GM23338 (cell line): ENCODE results near the gene TGOLN2. TPM values are rescaled to one million over a fixed set of nuclear protein-coding genes. Genes with fewer than 3 reads are reported as not detected.
A peak's percentile ranks its signal among the peaks of the same experiment; 100 is the strongest.

Experiments used
- ATAC-seq: fragments of 200-7000 bp; cut with Tn5 transposase; 3 replicates; pipeline ENCODE4 v1.9.1; 2020
- DNase-seq: peaks from one replicate; pipeline ENCODE4 v3.0.0-alpha.2; 2015; ENCODE audit warnings: low spot score
- H2AFZ ChIP-seq: fragments of 200-600 bp; sonication (generic); 2 replicates; pipeline ENCODE4 v1.8.0; 2016; ENCODE audit warnings: antibody characterized with exemption, mild to moderate bottlenecking, moderate library complexity
- H3F3A ChIP-seq: fragments of 200-600 bp; sonication (generic); replicated peaks from 2 replicates; pipeline ENCODE4 v1.8.0; 2017; ENCODE audit warnings: antibody characterized with exemption, mixed run types, low read depth
- H3K27ac ChIP-seq: fragments of 200-600 bp; sonication (generic); 2 replicates; pipeline ENCODE4 v1.6.1; 2016; ENCODE audit warnings: low read depth
- H3K27me3 ChIP-seq: fragments of 200-600 bp; sonication (generic); 2 replicates; pipeline ENCODE4 v1.8.0; 2016; ENCODE audit warnings: mild to moderate bottlenecking, mixed run types, moderate library complexity; ENCODE audit not compliant: insufficient read depth
- H3K36me3 ChIP-seq: fragments of 200-600 bp; sonication (generic); 2 replicates; pipeline ENCODE4 v1.8.0; 2016; ENCODE audit warnings: mild to moderate bottlenecking; ENCODE audit not compliant: insufficient read depth
- H3K4me1 ChIP-seq: fragments of 200-600 bp; sonication (generic); 2 replicates; pipeline ENCODE4 v1.8.0; 2016; ENCODE audit warnings: mild to moderate bottlenecking, moderate library complexity; ENCODE audit not compliant: insufficient read depth
- H3K4me2 ChIP-seq: fragments of 200-600 bp; sonication (generic); 2 replicates; pipeline ENCODE4 v1.7.1; 2017; ENCODE audit warnings: mixed run types
- H3K4me3 ChIP-seq: fragments of 200-600 bp; sonication (generic); 2 replicates; pipeline ENCODE4 v1.6.1; 2016; ENCODE audit warnings: mixed run types
- H3K79me2 ChIP-seq: fragments of 200-600 bp; sonication (generic); replicated peaks from 2 replicates; pipeline ENCODE4 v1.8.0; 2017; ENCODE audit warnings: mild to moderate bottlenecking; ENCODE audit not compliant: insufficient read depth
- H3K9me2 ChIP-seq: fragments of 200-600 bp; sonication (generic); 2 replicates; pipeline ENCODE4 v1.8.0; 2017; ENCODE audit not compliant: insufficient read depth
- H4K20me1 ChIP-seq: fragments of 200-600 bp; sonication (generic); replicated peaks from 2 replicates; pipeline ENCODE4 v1.8.0; 2017; ENCODE audit warnings: mild to moderate bottlenecking; ENCODE audit not compliant: insufficient read depth
- H3K27ac Mint-ChIP-seq: 2 replicates; pipeline ENCODE4 v1.8.0; 2020; ENCODE audit warnings: inconsistent platforms, mild to moderate bottlenecking, moderate library complexity, mixed read lengths
- H3K27me3 Mint-ChIP-seq: 3 replicates; pipeline ENCODE4 v1.8.0; 2022; ENCODE audit warnings: low read depth, mild to moderate bottlenecking, moderate library complexity, mixed read lengths, inconsistent platforms; ENCODE audit not compliant: insufficient read depth, poor library complexity
- H3K36me3 Mint-ChIP-seq: 3 replicates; pipeline ENCODE4 v1.8.0; 2021; ENCODE audit warnings: low read depth, mild to moderate bottlenecking, inconsistent platforms, moderate library complexity, mixed read lengths
- H3K4me1 Mint-ChIP-seq: 3 replicates; pipeline ENCODE4 v1.8.0; 2020; ENCODE audit warnings: mild to moderate bottlenecking, inconsistent platforms, mixed read lengths
- H3K4me3 Mint-ChIP-seq: 3 replicates; pipeline ENCODE4 v1.8.0; 2021; ENCODE audit warnings: moderate library complexity, mild to moderate bottlenecking, inconsistent platforms, mixed read lengths
- H3K9me3 Mint-ChIP-seq: 3 replicates; pipeline ENCODE4 v1.8.0; 2020; ENCODE audit warnings: moderate library complexity, mild to moderate bottlenecking, inconsistent platforms, mixed read lengths
- CREB1 ChIP-seq: fragments of 250-450 bp; sonication (Bioruptor Pico); IDR thresholded peaks from 2 replicates; pipeline ENCODE4 v1.5.0; 2020; ENCODE audit warnings: low read depth, mild to moderate bottlenecking, moderate library complexity
- EZH2 ChIP-seq: fragments of 200-600 bp; sonication (generic); IDR thresholded peaks from one replicate; pipeline ENCODE4 v1.8.0; 2017; ENCODE audit warnings: antibody characterized with exemption, mild to moderate bottlenecking, low read depth; ENCODE audit not compliant: unreplicated experiment
- EZH2phosphoT487 ChIP-seq: fragments of 200-600 bp; sonication (generic); IDR thresholded peaks from one replicate; pipeline ENCODE4 v1.8.1; 2018; ENCODE audit warnings: antibody characterized with exemption; ENCODE audit not compliant: unreplicated experiment
- NANOG ChIP-seq: IDR thresholded peaks from 2 replicates; pipeline ENCODE4 v1.6.1; 2016; ENCODE audit warnings: antibody characterized with exemption, borderline replicate concordance
- POLR2AphosphoS5 ChIP-seq: IDR thresholded peaks from 2 replicates; pipeline ENCODE4 v1.6.1; 2016; ENCODE audit warnings: antibody characterized with exemption, low read depth
- polyA plus RNA-seq: library from polyadenylated mRNA; unstranded; fragments of >200 nt; fragmentation: Nextera tagmentation; extraction: Ambion mirVana; gene quantifications from 2 replicates; pipeline ENCODE4 v1.2.1, GENCODE V29; 2016
- total RNA-seq: library from RNA; depleted of rRNA; stranded (reverse); fragments of >200 nt; shearing (Covaris generic); gene quantifications from 2 replicates; pipeline ENCODE4 v1.2.3, GENCODE V29; 2014
- TF ChIP-seq, protein P1 (sequence below): IDR thresholded peaks from one replicate; pipeline ENCODE4 v1.6.1; 2018; ENCODE audit warnings: antibody characterized with exemption; ENCODE audit not compliant: unreplicated experiment
- TF ChIP-seq, protein P2 (sequence below), 2 experiments: fragments of 200-600 bp in 1 of 2; sonication (generic) in 1 of 2; conservative IDR thresholded peaks; 2 replicates each; pipeline versions ENCODE4 v1.5.1 to v1.6.1; 2016 to 2017; ENCODE audit warnings: antibody characterized with exemption in 2 of 2, low read depth in 2 of 2, mild to moderate bottlenecking in 2 of 2, moderate library complexity in 1 of 2
- TF ChIP-seq, protein P3 (sequence below): fragments of 250-450 bp; sonication (Bioruptor Pico); IDR thresholded peaks from 2 replicates; pipeline ENCODE4 v1.5.0; 2020; ENCODE audit warnings: mild to moderate bottlenecking, moderate library complexity

TGOLN2 gene
- total and polyA plus RNA-seq, 2 experiments from 2014 or later = 20.8 to 48.3 TPM

DNA sequence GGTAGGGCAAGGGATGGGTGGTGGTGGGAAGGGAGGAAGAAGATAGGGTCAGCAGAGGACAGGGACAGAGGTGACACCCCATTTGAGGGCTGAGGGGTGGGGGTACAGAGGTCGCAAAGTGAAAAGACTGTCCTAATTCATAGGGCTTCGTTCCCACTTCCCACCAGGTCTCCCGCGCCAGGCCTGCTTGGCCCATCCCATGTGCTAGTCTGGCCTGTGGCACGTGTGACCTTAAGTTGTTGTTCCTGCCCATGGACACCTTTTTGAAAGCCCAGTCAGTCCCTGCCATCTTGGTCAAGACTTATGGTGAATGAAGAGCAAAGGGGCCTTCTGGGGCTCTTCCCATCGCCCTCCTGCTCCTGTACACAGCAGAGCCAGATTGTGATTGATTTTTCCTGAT lies 46.2 kb downstream of the TGOLN2 start:
- Histone ChIP-seq H3K36me3 (0 out of 2 replicates have a peak, but pooled peaks cover 2% of the 10 kb centered on the region), H3K9me2 (no peaks in the 10 kb centered on the region), H4K20me1 (peaks cover 37% of the 10 kb centered on the region), H3K27me3 (no peaks in the 10 kb centered on the region), H2AFZ (no peak overlapping the region), H3K79me2 (peaks cover 63% of the 10 kb centered on the region), H3K4me1 (peaks cover 25% of the 10 kb centered on the region), H3K4me2 (no peak overlapping the region), H3F3A (peaks cover 17% of the 10 kb centered on the region; the same call in 1 of the 2 replicates), H3K4me3 (no peak overlapping the region), H3K27ac (0 out of 2 replicates have a peak overlapping the region, but pooled peaks have one; percentile 32)
- peaks cover 46% of the 10 kb centered on the region for H3K4me1 Mint-ChIP-seq
- DNase-seq (no peak), ATAC-seq (no peak)
- TF ChIP-seq POLR2AphosphoS5 = no peak
- no peak for TF ChIP-seq EZH2phosphoT487
- TF ChIP-seq, protein P1, sequence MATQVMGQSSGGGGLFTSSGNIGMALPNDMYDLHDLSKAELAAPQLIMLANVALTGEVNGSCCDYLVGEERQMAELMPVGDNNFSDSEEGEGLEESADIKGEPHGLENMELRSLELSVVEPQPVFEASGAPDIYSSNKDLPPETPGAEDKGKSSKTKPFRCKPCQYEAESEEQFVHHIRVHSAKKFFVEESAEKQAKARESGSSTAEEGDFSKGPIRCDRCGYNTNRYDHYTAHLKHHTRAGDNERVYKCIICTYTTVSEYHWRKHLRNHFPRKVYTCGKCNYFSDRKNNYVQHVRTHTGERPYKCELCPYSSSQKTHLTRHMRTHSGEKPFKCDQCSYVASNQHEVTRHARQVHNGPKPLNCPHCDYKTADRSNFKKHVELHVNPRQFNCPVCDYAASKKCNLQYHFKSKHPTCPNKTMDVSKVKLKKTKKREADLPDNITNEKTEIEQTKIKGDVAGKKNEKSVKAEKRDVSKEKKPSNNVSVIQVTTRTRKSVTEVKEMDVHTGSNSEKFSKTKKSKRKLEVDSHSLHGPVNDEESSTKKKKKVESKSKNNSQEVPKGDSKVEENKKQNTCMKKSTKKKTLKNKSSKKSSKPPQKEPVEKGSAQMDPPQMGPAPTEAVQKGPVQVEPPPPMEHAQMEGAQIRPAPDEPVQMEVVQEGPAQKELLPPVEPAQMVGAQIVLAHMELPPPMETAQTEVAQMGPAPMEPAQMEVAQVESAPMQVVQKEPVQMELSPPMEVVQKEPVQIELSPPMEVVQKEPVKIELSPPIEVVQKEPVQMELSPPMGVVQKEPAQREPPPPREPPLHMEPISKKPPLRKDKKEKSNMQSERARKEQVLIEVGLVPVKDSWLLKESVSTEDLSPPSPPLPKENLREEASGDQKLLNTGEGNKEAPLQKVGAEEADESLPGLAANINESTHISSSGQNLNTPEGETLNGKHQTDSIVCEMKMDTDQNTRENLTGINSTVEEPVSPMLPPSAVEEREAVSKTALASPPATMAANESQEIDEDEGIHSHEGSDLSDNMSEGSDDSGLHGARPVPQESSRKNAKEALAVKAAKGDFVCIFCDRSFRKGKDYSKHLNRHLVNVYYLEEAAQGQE = no peak
- TF ChIP-seq, protein P2, sequence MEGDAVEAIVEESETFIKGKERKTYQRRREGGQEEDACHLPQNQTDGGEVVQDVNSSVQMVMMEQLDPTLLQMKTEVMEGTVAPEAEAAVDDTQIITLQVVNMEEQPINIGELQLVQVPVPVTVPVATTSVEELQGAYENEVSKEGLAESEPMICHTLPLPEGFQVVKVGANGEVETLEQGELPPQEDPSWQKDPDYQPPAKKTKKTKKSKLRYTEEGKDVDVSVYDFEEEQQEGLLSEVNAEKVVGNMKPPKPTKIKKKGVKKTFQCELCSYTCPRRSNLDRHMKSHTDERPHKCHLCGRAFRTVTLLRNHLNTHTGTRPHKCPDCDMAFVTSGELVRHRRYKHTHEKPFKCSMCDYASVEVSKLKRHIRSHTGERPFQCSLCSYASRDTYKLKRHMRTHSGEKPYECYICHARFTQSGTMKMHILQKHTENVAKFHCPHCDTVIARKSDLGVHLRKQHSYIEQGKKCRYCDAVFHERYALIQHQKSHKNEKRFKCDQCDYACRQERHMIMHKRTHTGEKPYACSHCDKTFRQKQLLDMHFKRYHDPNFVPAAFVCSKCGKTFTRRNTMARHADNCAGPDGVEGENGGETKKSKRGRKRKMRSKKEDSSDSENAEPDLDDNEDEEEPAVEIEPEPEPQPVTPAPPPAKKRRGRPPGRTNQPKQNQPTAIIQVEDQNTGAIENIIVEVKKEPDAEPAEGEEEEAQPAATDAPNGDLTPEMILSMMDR (conservative IDR thresholded peaks at IDR 0.05; ENCODE audit: low read depth in 2 of 2) = no peak
- no peak for TF ChIP-seq CREB1
- no peak for TF ChIP-seq NANOG
- H3K27ac Mint-ChIP-seq = no peak overlapping the region
- H3K27me3 Mint-ChIP-seq = peaks cover 36% of the 10 kb centered on the region
- H3K9me3 Mint-ChIP-seq = no peaks in the 10 kb centered on the region
- H3K4me3 Mint-ChIP-seq = no peak overlapping the region; the same call in 2 of the 3 replicates
- H3K36me3 Mint-ChIP-seq = peaks cover 26% of the 10 kb centered on the region

DNA sequence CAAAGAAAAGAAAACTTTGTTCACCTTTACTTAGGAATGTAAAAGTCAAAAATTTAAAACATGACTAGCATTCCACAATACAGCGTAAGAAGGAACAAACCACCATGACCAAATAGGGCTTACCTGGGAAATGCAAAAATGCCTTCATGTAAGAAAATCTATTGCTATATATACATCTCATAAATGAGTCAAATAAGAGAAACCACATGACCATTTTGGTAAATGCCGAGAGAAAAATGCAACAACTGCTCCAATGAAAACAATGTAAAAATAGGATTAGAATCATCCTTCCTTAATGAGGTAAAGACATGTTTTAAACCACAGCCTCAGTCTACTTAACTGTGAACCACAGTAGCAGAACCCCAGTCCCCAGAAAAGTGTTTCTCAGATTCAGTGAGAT lies 49.4 kb downstream of the TGOLN2 start:
- H3K4me1 Mint-ChIP-seq = peaks cover 61% of the 10 kb centered on the region
- H3K4me3 Mint-ChIP-seq = no peak overlapping the region
- no peak overlapping the region for H3K27ac Mint-ChIP-seq
- H3K27me3 Mint-ChIP-seq = peaks cover 37% of the 10 kb centered on the region
- H3K79me2 ChIP-seq = peaks cover 83% of the 10 kb centered on the region
- ATAC-seq (no peak), DNase-seq (no peak)
- H3K36me3 Mint-ChIP-seq = peaks cover 18% of the 10 kb centered on the region
- no peaks in the 10 kb centered on the region for H3K9me2 ChIP-seq
- H3K27ac ChIP-seq = peak overlapping the region; percentile 79; the same call in 1 of the 2 replicates
- H3K27me3 ChIP-seq = no peaks in the 10 kb centered on the region
- no peak overlapping the region for H3K4me2 ChIP-seq
- H4K20me1 ChIP-seq = peaks cover 50% of the 10 kb centered on the region
- H3K9me3 Mint-ChIP-seq = no peaks in the 10 kb centered on the region
- no peak overlapping the region for H3K4me3 ChIP-seq
- H3K36me3 ChIP-seq = no peaks in the 10 kb centered on the region
- H3K4me1 ChIP-seq = peaks cover 36% of the 10 kb centered on the region
- 0 out of 2 replicates have a peak, but pooled peaks cover 6% of the 10 kb centered on the region for H3F3A ChIP-seq
- no peak overlapping the region for H2AFZ ChIP-seq
- TF ChIP-seq, protein P3, sequence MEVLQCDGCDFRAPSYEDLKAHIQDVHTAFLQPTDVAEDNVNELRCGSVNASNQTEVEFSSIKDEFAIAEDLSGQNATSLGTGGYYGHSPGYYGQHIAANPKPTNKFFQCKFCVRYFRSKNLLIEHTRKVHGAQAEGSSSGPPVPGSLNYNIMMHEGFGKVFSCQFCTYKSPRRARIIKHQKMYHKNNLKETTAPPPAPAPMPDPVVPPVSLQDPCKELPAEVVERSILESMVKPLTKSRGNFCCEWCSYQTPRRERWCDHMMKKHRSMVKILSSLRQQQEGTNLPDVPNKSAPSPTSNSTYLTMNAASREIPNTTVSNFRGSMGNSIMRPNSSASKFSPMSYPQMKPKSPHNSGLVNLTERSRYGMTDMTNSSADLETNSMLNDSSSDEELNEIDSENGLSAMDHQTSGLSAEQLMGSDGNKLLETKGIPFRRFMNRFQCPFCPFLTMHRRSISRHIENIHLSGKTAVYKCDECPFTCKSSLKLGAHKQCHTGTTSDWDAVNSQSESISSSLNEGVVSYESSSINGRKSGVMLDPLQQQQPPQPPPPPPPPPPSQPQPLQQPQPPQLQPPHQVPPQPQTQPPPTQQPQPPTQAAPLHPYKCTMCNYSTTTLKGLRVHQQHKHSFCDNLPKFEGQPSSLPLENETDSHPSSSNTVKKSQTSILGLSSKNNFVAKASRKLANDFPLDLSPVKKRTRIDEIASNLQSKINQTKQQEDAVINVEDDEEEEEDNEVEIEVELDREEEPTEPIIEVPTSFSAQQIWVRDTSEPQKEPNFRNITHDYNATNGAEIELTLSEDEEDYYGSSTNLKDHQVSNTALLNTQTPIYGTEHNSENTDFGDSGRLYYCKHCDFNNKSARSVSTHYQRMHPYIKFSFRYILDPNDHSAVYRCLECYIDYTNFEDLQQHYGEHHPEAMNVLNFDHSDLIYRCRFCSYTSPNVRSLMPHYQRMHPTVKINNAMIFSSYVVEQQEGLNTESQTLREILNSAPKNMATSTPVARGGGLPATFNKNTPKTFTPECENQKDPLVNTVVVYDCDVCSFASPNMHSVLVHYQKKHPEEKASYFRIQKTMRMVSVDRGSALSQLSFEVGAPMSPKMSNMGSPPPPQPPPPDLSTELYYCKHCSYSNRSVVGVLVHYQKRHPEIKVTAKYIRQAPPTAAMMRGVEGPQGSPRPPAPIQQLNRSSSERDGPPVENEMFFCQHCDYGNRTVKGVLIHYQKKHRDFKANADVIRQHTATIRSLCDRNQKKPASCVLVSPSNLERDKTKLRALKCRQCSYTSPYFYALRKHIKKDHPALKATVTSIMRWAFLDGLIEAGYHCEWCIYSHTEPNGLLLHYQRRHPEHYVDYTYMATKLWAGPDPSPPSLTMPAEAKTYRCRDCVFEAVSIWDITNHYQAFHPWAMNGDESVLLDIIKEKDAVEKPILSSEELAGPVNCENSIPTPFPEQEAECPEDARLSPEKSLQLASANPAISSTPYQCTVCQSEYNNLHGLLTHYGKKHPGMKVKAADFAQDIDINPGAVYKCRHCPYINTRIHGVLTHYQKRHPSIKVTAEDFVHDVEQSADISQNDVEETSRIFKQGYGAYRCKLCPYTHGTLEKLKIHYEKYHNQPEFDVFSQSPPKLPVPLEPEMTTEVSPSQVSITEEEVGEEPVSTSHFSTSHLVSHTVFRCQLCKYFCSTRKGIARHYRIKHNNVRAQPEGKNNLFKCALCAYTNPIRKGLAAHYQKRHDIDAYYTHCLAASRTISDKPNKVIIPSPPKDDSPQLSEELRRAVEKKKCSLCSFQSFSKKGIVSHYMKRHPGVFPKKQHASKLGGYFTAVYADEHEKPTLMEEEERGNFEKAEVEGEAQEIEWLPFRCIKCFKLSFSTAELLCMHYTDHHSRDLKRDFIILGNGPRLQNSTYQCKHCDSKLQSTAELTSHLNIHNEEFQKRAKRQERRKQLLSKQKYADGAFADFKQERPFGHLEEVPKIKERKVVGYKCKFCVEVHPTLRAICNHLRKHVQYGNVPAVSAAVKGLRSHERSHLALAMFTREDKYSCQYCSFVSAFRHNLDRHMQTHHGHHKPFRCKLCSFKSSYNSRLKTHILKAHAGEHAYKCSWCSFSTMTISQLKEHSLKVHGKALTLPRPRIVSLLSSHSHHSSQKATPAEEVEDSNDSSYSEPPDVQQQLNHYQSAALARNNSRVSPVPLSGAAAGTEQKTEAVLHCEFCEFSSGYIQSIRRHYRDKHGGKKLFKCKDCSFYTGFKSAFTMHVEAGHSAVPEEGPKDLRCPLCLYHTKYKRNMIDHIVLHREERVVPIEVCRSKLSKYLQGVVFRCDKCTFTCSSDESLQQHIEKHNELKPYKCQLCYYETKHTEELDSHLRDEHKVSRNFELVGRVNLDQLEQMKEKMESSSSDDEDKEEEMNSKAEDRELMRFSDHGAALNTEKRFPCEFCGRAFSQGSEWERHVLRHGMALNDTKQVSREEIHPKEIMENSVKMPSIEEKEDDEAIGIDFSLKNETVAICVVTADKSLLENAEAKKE (CRISPR knock-in tag) = no peak
- TF ChIP-seq CREB1 = no peak
- TF ChIP-seq EZH2 = no peak
